ENCODE data around the gene PARP14. TPM values are rescaled to one million over a fixed set of nuclear protein-coding genes. Genes with fewer than 3 reads are reported as not detected.

Gene PARP14
- total RNA-seq, 1 experiment from 2014 or later = 23.8 TPM

DNA sequence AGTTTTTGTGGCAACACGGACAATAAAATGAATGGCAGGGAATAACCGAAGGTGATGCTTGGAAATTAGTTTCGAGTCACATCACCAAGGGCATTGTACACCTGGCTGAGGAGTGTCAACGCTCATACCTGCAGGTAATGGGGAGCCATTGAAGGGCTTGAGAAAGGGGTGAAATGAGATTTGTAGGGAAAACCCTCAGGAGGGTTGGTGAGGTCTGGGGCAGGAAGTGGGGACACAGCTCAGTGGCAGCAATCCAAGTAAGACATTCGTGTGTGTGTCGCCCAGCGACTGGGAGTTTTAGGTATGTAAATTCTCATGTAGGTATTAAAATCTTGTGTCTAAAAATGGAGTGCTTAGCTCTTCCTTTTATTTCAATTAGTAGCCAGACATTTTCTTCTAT lies 14.3 kb downstream of the PARP14 start:
- no peak for DNase-seq
- BruUV-seq (replicated peaks) = no TSS peak
- POLR2A ChIA-PET = no interaction called here
- peaks cover 29% of the 10 kb centered on the region for H3K4me1 Mint-ChIP-seq (ENCODE audit: low read depth, unreplicated experiment)
- Histone ChIP-seq H3K4me1 (peaks cover 14% of the 10 kb centered on the region), H3K4me3 (ENCODE audit: low read depth, low read length) (no peak overlapping the region), H3K36me3 (ENCODE audit: control insufficient read depth, insufficient read depth, low read length) (no peaks in the 10 kb centered on the region; the same call in 1 of the 2 replicates), H3K27me3 (replicated peaks; ENCODE audit: control insufficient read depth, insufficient read depth, low read length) (no peaks in the 10 kb centered on the region), H3K9me3 (no peaks in the 10 kb centered on the region)
- no peak overlapping the region for H3K27ac Mint-ChIP-seq (ENCODE audit: unreplicated experiment)
- TF ChIP-seq, protein P1, sequence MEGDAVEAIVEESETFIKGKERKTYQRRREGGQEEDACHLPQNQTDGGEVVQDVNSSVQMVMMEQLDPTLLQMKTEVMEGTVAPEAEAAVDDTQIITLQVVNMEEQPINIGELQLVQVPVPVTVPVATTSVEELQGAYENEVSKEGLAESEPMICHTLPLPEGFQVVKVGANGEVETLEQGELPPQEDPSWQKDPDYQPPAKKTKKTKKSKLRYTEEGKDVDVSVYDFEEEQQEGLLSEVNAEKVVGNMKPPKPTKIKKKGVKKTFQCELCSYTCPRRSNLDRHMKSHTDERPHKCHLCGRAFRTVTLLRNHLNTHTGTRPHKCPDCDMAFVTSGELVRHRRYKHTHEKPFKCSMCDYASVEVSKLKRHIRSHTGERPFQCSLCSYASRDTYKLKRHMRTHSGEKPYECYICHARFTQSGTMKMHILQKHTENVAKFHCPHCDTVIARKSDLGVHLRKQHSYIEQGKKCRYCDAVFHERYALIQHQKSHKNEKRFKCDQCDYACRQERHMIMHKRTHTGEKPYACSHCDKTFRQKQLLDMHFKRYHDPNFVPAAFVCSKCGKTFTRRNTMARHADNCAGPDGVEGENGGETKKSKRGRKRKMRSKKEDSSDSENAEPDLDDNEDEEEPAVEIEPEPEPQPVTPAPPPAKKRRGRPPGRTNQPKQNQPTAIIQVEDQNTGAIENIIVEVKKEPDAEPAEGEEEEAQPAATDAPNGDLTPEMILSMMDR (IDR thresholded peaks at IDR 0.05; ENCODE audit: insufficient read depth in 1 of 2, low read depth in 1 of 2, low read length in 1 of 2, severe bottlenecking in 1 of 2, unreplicated experiment in 1 of 2) = no peak
- peaks cover 32% of the 10 kb centered on the region for H3K36me3 Mint-ChIP-seq (ENCODE audit: insufficient read depth, unreplicated experiment)
- H3K4me3 Mint-ChIP-seq (ENCODE audit: unreplicated experiment) = no peak overlapping the region
- intact Hi-C loops (cut with micrococcal nuclease; ENCODE audit: unreplicated experiment) = loop anchor here (10.0 kb wide), 1 partner anchor 330 kb away; the partner anchor contains the start of gene SEMA5B
- no peaks in the 10 kb centered on the region for H3K27me3 Mint-ChIP-seq (ENCODE audit: insufficient read depth, unreplicated experiment)
- CTCF ChIA-PET = no interaction called here
- H3K9me3 Mint-ChIP-seq (ENCODE audit: unreplicated experiment) = no peaks in the 10 kb centered on the region

DNA sequence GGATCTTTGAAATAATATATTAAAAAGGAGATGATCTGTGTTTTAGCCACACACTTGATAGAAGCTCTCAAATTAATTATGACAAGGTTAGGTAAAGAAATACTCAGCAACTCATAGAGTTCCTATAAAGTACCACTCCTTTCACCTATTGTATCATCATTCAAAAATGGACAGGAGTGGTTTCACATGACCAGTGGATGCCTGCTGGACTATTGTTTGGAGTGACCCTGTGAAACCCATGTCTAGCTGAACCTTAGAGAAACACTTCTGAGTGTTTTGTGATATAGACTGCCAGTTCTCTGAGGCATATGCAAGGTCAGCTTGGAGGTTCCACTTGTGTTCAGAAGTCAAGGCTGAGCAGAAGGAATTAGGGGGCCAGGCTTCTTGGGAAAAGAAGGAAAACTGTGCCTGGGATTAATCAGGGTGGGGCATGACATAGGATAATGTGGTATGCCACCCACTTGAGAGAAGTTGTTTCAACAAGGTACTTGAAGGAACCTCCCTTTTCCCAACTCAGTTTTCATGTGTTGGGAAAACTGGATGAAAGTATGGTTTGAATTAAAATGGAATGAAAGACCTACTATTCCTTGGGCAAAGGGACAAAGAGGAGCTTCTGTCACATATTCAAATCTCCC lies 15.4 kb downstream of the PARP14 start:
- no peak overlapping the region for H3K4me3 ChIP-seq (ENCODE audit: low read depth, low read length)
- POLR2A ChIA-PET = no interaction called here
- no peaks in the 10 kb centered on the region for H3K9me3 Mint-ChIP-seq (ENCODE audit: unreplicated experiment)
- CTCF ChIA-PET = no interaction called here
- peaks cover 36% of the 10 kb centered on the region for H3K4me1 Mint-ChIP-seq (ENCODE audit: low read depth, unreplicated experiment)
- H3K27me3 Mint-ChIP-seq (ENCODE audit: insufficient read depth, unreplicated experiment) = no peaks in the 10 kb centered on the region
- H3K9me3 ChIP-seq = no peaks in the 10 kb centered on the region
- H3K4me1 ChIP-seq = peaks cover 23% of the 10 kb centered on the region
- intact Hi-C loops (cut with micrococcal nuclease; ENCODE audit: unreplicated experiment) = loop anchor here (10.0 kb wide), 1 partner anchor 329 kb away; the partner anchor contains the start of gene SEMA5B
- H3K27me3 ChIP-seq (replicated peaks; ENCODE audit: control insufficient read depth, insufficient read depth, low read length) = no peaks in the 10 kb centered on the region
- BruUV-seq (replicated peaks) = no TSS peak
- no peak overlapping the region for H3K4me3 Mint-ChIP-seq (ENCODE audit: unreplicated experiment)
- H3K36me3 Mint-ChIP-seq (ENCODE audit: insufficient read depth, unreplicated experiment) = peaks cover 42% of the 10 kb centered on the region
- DNase-seq = no peak
- no peak overlapping the region for H3K27ac Mint-ChIP-seq (ENCODE audit: unreplicated experiment)
- TF ChIP-seq, protein P1 (IDR thresholded peaks at IDR 0.05; ENCODE audit: insufficient read depth in 1 of 2, low read depth in 1 of 2, low read length in 1 of 2, severe bottlenecking in 1 of 2, unreplicated experiment in 1 of 2) = no peak
- H3K36me3 ChIP-seq (ENCODE audit: control insufficient read depth, insufficient read depth, low read length) = no peaks in the 10 kb centered on the region; the same call in 1 of the 2 replicates

DNA sequence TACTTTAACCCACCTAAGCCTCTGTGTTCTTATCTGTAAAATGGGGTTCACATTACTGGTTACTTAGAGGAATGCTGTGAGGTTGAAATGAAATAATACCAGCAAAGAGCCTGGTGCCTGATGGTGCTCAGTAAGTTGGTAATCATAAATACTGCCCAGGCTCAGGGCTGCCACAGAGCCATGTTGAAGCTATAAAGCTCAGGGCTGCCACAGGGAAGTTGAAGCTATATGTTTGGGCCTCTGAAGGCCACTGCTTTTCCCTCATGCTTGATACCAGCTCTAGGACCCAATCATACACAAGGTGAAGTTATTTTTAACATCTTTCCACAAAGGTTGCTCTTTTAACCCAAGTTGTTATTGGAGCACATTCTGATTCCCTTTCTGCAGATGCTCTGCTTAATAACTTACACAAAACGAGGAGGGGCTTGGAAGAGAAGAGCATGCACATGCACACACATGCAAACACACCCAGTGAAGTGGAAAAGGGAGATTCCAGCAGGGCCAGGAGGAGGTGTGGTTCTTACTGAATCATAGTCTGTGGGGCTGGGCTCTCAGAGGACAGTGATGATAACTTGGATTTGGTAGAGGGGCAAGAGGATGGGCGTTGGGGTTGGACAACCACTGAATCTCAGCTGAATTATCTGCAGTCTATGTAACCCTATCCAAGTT lies 17.4 kb downstream of the PARP14 start:
- Histone ChIP-seq H3K36me3 (ENCODE audit: control insufficient read depth, insufficient read depth, low read length) (no peaks in the 10 kb centered on the region; the same call in 1 of the 2 replicates), H3K9me3 (no peaks in the 10 kb centered on the region), H3K4me3 (ENCODE audit: low read depth, low read length) (no peak overlapping the region), H3K4me1 (peaks cover 11% of the 10 kb centered on the region), H3K27me3 (replicated peaks; ENCODE audit: control insufficient read depth, insufficient read depth, low read length) (no peaks in the 10 kb centered on the region)
- no peak for DNase-seq
- no peaks in the 10 kb centered on the region for H3K9me3 Mint-ChIP-seq (ENCODE audit: unreplicated experiment)
- no TSS peak for BruUV-seq (replicated peaks)
- H3K27me3 Mint-ChIP-seq (ENCODE audit: insufficient read depth, unreplicated experiment) = no peaks in the 10 kb centered on the region
- H3K4me3 Mint-ChIP-seq (ENCODE audit: unreplicated experiment) = no peak overlapping the region
- peaks cover 45% of the 10 kb centered on the region for H3K36me3 Mint-ChIP-seq (ENCODE audit: insufficient read depth, unreplicated experiment)
- H3K4me1 Mint-ChIP-seq (ENCODE audit: low read depth, unreplicated experiment) = peaks cover 26% of the 10 kb centered on the region
- no peak overlapping the region for H3K27ac Mint-ChIP-seq (ENCODE audit: unreplicated experiment)
- ChIA-PET CTCF (no interaction called here), POLR2A (no interaction called here)
- intact Hi-C loops (cut with micrococcal nuclease; ENCODE audit: unreplicated experiment) = loop anchor here (10.0 kb wide), 1 partner anchor 327 kb away; the partner anchor contains the start of gene SEMA5B
- TF ChIP-seq, protein P1 (IDR thresholded peaks at IDR 0.05; ENCODE audit: insufficient read depth in 1 of 2, low read depth in 1 of 2, low read length in 1 of 2, severe bottlenecking in 1 of 2, unreplicated experiment in 1 of 2) = no peak

All from Caco-2 (cell line).